ENCODE measurements around the gene MOXD1.

Gene MOXD1

DNA sequence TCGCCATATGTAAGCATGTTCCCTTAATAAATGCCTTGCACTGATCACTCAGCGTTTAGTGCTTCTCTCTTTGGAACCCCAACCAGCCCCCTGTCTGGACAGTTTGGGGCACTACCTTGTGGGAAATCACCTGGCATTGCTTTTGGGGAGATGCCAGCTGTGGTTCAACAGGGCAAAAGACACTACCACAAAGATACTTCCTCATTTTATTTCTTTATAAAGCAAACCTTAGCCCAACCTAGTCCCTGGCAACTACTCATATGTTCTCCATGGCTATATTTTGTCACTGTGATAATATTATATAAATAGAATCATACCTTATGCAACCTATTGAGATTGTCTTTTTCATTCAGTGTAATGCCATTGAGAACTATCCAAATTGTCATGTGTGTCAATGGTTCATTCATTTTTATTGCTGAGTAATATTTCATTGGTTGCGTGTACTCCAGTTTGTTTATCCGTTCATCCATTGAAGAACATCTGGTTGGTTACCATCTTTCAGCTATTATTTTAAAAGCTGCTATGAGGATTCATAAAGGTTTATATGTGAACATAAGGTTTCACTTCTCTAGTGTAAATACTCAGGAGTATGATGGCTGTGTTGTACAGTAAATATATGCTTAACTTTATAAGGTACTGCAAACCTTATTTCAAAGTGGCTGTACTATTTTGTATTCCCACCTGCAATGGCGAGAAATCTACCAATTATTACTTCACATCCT is 114.8 kb downstream of the MOXD1 start:
- TF ChIP-seq, protein P1, sequence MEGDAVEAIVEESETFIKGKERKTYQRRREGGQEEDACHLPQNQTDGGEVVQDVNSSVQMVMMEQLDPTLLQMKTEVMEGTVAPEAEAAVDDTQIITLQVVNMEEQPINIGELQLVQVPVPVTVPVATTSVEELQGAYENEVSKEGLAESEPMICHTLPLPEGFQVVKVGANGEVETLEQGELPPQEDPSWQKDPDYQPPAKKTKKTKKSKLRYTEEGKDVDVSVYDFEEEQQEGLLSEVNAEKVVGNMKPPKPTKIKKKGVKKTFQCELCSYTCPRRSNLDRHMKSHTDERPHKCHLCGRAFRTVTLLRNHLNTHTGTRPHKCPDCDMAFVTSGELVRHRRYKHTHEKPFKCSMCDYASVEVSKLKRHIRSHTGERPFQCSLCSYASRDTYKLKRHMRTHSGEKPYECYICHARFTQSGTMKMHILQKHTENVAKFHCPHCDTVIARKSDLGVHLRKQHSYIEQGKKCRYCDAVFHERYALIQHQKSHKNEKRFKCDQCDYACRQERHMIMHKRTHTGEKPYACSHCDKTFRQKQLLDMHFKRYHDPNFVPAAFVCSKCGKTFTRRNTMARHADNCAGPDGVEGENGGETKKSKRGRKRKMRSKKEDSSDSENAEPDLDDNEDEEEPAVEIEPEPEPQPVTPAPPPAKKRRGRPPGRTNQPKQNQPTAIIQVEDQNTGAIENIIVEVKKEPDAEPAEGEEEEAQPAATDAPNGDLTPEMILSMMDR (IDR thresholded peaks at IDR 0.05; ENCODE audit: low read depth, low read length) = no peak
- DNase-seq = no peak
- Histone ChIP-seq H3K36me3 (no peaks in the 10 kb centered on the region), H3K4me3 (ENCODE audit: low read depth, low read length) (no peak overlapping the region), H3K27me3 (ENCODE audit: insufficient read depth, low read depth, severe bottlenecking) (no peaks in the 10 kb centered on the region), H3K9me3 (ENCODE audit: severe bottlenecking) (no peaks in the 10 kb centered on the region), H3K27ac (no peak overlapping the region)

DNA sequence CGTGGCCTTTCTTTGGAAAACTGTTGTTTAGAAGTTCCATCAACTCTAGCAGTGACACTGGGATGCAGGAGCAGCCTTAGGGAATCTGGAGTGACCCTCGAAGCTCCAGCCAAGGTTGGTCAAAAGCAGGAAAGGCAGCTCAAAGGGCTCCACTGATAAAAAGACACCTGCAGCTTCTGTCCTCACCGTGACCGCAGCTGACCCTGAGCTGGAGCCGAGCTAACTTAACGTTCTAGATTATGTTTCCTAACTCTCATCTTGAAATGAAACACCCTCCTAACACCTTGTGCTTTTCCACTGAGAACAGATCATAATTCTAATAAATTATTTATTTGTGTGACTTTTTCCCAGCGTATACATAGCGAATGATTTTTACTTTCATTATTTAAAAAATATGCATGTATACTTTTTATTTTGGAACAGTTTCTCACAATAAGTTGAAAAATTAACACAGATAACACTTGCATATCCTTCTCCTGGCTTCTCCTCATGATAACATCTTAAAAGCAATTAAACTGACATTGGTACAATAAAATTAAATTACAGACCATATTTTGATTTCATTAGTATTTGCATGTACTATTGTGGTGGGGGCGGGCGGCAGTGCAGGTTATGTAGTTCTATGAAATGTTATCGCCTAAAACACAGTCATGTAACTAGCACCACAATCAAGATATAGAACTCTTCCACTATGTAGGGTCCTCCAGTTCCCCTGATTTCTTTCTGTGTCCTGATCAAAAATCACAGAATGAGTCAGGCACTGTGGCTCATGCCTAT is 116.1 kb downstream of the MOXD1 start:
- H3K27ac ChIP-seq = no peak overlapping the region
- no peaks in the 10 kb centered on the region for H3K9me3 ChIP-seq (ENCODE audit: severe bottlenecking)
- no peaks in the 10 kb centered on the region for H3K27me3 ChIP-seq (ENCODE audit: insufficient read depth, low read depth, severe bottlenecking)
- no peak overlapping the region for H3K4me3 ChIP-seq (ENCODE audit: low read depth, low read length)
- TF ChIP-seq, protein P1 (IDR thresholded peaks at IDR 0.05; ENCODE audit: low read depth, low read length) = no peak
- no peak for DNase-seq
- H3K36me3 ChIP-seq = no peaks in the 10 kb centered on the region

DNA sequence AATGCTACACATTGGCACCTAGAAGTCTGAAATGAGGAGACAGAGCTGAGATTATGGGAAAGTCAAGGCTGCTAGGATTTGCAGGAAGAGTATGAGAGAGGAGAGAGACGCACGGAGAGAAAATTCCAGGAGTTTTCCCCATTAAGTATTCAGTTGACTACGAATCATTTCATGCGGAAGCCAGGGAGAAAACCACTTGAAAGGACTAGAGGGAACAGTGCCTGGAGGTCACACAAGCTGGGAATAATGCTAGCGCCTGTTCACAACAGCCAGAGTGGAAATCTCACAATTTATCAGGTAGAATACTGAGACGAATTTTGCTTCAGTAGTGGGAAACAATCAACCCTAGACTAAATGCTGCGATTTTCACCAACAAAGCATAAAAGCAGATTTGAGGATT is 118.6 kb downstream of the MOXD1 start:
- DNase-seq = no peak
- Histone ChIP-seq H3K36me3 (no peaks in the 10 kb centered on the region), H3K27ac (no peak overlapping the region), H3K27me3 (ENCODE audit: insufficient read depth, low read depth, severe bottlenecking) (no peaks in the 10 kb centered on the region), H3K9me3 (ENCODE audit: severe bottlenecking) (no peaks in the 10 kb centered on the region), H3K4me3 (ENCODE audit: low read depth, low read length) (no peak overlapping the region)
- TF ChIP-seq, protein P1 (IDR thresholded peaks at IDR 0.05; ENCODE audit: low read depth, low read length) = no peak

- Histone ChIP-seq H3K36me3 (no peaks in the 10 kb centered on the region), H3K27ac (no peak overlapping the region), H3K4me3 (ENCODE audit: low read depth, low read length) (no peak overlapping the region), H3K27me3 (ENCODE audit: insufficient read depth, low read depth, severe bottlenecking) (no peaks in the 10 kb centered on the region), H3K9me3 (ENCODE audit: severe bottlenecking) (no peaks in the 10 kb centered on the region)
- no peak for DNase-seq
- TF ChIP-seq, protein P1 (IDR thresholded peaks at IDR 0.05; ENCODE audit: low read depth, low read length) = no peak
Measured at GRCh38 chr6:132280436-132280835, 120.8 kb downstream of the MOXD1 start.

- Histone ChIP-seq H3K36me3 (no peaks in the 10 kb centered on the region), H3K27me3 (ENCODE audit: insufficient read depth, low read depth, severe bottlenecking) (no peaks in the 10 kb centered on the region), H3K4me3 (ENCODE audit: low read depth, low read length) (peak overlapping the region; percentile 44), H3K9me3 (ENCODE audit: severe bottlenecking) (no peaks in the 10 kb centered on the region), H3K27ac (no peak overlapping the region)
- peak; percentile 71 for DNase-seq
- TF ChIP-seq, protein P1 (IDR thresholded peaks at IDR 0.05; ENCODE audit: low read depth, low read length) = peak; percentile 40; the same call in 1 of the 2 replicates
Measured at GRCh38 chr6:132279592-132280139, 121.6 kb downstream of the MOXD1 start.
